Measurements from ENCODE around the gene RNU1-2. TPM values are rescaled to one million over a fixed set of nuclear protein-coding genes. Genes with fewer than 3 reads are reported as not detected.
"Not testable (repeated sequence)": the region's sequence is repeated elsewhere in the genome, so short reads cannot be mapped to it uniquely, and the experiment has no call there.

RNU1-2 gene
- total and polyA plus RNA-seq, 12 donors: 635 to 5,242 (median 1,949) TPM; not detected in 2

- peaks cover 0 to 3% (median 0%) of the 10 kb centered on the region in 9 donors for H3K4me1 ChIP-seq
- WGBS, 2 donors: 85 to 87% methylated on average over 13 of the region's 13 CpGs
- H3K9me3 ChIP-seq: no peaks in the 10 kb centered on the region
- intact Hi-C loops (cut with DNase I): loop anchor here in 1 of 10 donors (10.0 kb wide), 1 partner anchor 313 kb away; the partner anchor contains the start of gene NBPF1
- H3K27ac ChIP-seq: no peak overlapping the region
- H3K4me3 ChIP-seq: no peak overlapping the region
- no peaks in the 10 kb centered on the region for H3K27me3 ChIP-seq
- ATAC-seq (no peak), DNase-seq (no peak)
- TF ChIP-seq CTCF (IDR thresholded peaks at IDR 0.05): no peak
- peaks cover 0 to 23% (median 4%) of the 10 kb centered on the region in 9 donors for H3K36me3 ChIP-seq
Observed at GRCh38 chr1:16927711-16928485, 32.1 kb downstream of the RNU1-2 start.

- H3K4me1 ChIP-seq, H3K9me3 ChIP-seq, H3K27me3 ChIP-seq, H3K4me3 ChIP-seq, H3K27ac ChIP-seq, DNase-seq: not testable (repeated sequence)
- intact Hi-C loops (cut with DNase I): loop anchor here in 1 of 10 donors (10.0 kb wide), 1 partner anchor 315 kb away; the partner anchor contains the start of gene NBPF1
- H3K36me3 ChIP-seq: peaks cover 0 to 31% (median 4%) of the 10 kb centered on the region in 9 donors
- ATAC-seq: peak in 2 of 8 donors; percentile 7 to 18
- 86 to 90% methylated on average over 21 to 24 of the region's 24 CpGs for WGBS, 2 donors
Observed at GRCh38 chr1:16929146-16930041, 33.6 kb downstream of the RNU1-2 start.

GRCh38 chr1:16931206-16931934 is 35.6 kb downstream of the RNU1-2 start:
- H3K4me3 ChIP-seq; ATAC-seq; intact Hi-C loops (cut with DNase I); H3K9me3 ChIP-seq; H3K4me1 ChIP-seq; H3K27me3 ChIP-seq; DNase-seq; H3K27ac ChIP-seq: not testable (repeated sequence)
- H3K36me3 ChIP-seq: peaks cover 0 to 43% (median 11%) of the 10 kb centered on the region in 9 donors
- 86 to 90% methylated on average over 18 of the region's 18 CpGs for WGBS, 2 donors

GRCh38 chr1:16933945-16934344 is 38.2 kb downstream of the RNU1-2 start:
- H3K9me3 ChIP-seq; intact Hi-C loops (cut with DNase I); H3K4me1 ChIP-seq; ATAC-seq; H3K27ac ChIP-seq; DNase-seq; H3K4me3 ChIP-seq; H3K27me3 ChIP-seq: not testable (repeated sequence)
- peaks cover 0 to 61% (median 11%) of the 10 kb centered on the region in 9 donors for H3K36me3 ChIP-seq

GRCh38 chr1:16936580-16936979 is 40.8 kb downstream of the RNU1-2 start:
- H3K4me1 ChIP-seq; H3K27me3 ChIP-seq; DNase-seq; ATAC-seq; H3K4me3 ChIP-seq; H3K9me3 ChIP-seq; intact Hi-C loops (cut with DNase I); H3K27ac ChIP-seq: not testable (repeated sequence)
- peaks cover 0 to 69% (median 13%) of the 10 kb centered on the region in 9 donors for H3K36me3 ChIP-seq
- 89 to 90% methylated on average over 16 of the region's 16 CpGs for WGBS, 2 donors
